HPDE6-E6E7 (cell line): Measurements from ENCODE around the gene SMOC1.

Source experiments
- DNase-seq: peaks from one replicate; pipeline ENCODE4 v3.0.0; 2011; ENCODE audit warnings: missing footprints; ENCODE audit errors: extremely low spot score

The SMOC1 gene, protein sequence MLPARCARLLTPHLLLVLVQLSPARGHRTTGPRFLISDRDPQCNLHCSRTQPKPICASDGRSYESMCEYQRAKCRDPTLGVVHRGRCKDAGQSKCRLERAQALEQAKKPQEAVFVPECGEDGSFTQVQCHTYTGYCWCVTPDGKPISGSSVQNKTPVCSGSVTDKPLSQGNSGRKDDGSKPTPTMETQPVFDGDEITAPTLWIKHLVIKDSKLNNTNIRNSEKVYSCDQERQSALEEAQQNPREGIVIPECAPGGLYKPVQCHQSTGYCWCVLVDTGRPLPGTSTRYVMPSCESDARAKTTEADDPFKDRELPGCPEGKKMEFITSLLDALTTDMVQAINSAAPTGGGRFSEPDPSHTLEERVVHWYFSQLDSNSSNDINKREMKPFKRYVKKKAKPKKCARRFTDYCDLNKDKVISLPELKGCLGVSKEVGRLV

DNA sequence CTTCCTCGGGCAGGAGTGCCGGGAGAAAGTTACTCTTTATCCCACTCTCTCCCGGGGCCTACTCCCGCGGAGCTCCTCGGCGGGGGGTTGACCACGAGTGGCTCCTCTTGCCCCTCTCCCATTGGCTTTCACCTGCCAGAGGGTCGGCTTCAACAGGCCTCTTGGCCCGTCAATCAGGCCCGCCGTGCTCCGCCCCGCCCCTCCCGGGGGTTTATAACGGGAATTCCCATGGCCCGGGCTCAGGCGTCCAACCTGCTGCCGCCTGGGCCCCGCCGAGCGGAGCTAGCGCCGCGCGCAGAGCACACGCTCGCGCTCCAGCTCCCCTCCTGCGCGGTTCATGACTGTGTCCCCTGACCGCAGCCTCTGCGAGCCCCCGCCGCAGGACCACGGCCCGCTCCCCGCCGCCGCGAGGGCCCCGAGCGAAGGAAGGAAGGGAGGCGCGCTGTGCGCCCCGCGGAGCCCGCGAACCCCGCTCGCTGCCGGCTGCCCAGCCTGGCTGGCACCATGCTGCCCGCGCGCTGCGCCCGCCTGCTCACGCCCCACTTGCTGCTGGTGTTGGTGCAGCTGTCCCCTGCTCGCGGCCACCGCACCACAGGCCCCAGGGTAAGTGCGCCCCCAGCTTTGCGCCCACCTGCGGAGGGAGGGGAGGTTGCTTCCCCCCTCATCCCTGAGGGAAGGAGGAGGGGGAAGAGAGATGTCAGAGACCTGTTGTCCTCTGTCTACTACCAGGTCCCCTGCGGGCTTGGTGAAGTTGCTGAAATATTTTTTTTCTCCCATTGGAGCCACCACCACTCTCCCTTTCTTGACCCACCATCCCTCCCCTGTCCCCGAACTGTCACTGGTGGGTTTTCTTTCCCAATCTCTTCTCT is at the start of gene SMOC1:
Gene SMOC1 (plus strand): TSS at position 242 of the 869 bp plus-strand sequence. CDS start 263 bp downstream, at position 505.
- peak; percentile 73 for DNase-seq

DNA sequence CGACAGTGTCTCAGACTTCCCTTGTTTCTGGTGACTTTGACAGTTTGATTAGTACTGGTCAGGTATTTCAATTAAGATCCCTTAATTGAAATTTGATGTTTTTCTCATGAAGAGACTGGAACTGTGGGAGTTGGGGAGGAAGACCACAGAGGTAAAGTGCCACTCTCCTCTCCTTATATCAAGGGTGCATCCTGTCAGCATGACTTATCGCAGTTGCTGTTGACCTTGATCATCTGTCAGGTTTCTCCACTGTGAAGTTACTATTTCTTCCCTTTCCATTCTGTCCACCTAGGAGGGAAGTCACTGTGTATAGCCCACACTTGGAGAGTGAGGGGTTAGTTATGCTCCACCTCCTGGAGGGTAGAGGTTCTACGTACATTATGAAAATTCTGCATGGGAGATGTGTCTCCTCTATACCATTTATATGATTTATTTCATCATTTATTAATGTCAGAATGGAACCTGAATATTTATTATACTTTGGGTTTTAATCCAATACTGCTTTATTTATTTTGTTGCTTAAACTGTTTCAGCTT is 40.3 kb upstream of the SMOC1 start:
- no peak for DNase-seq

DNA sequence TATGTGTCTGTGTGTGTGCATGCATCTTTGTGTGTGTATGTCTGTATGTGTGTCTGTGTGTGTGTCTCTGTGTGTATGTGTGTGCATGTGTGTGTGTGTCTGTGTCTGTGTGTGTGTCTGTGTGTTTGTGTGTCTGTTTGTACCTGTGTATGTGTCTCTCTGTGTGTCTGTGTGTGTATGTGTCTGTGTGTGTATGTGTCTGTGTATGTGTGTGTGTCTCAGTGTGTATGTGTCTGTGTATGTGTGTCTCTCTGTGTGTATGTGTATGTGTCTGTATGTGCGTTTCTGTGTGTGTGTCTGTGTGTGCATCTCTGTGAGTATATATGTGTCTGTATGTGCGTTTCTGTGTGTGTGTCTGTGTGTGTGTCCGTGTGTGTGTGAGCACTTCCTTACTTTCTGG is 39.6 kb upstream of the SMOC1 start:
- DNase-seq: no peak

DNA sequence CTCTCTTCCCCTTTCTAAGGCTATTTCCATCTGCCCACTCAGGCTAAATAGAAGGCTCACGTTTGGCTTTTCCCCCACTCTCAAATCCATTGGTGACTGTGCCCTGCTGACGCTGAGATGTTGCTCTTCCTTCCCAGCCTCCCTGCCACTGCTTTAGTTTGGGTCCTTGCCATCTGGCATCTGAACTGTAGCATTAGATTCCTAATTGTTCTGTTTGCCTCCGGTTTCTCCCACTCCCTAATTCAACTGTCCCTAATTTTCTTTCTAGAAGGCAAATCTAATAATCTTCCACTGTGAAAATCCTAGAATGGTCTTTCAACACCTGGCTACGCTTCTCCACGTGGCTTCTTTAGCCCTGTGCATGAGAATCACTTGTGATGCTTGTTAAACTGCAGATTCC is 37.6 kb upstream of the SMOC1 start:
- DNase-seq: no peak

DNA sequence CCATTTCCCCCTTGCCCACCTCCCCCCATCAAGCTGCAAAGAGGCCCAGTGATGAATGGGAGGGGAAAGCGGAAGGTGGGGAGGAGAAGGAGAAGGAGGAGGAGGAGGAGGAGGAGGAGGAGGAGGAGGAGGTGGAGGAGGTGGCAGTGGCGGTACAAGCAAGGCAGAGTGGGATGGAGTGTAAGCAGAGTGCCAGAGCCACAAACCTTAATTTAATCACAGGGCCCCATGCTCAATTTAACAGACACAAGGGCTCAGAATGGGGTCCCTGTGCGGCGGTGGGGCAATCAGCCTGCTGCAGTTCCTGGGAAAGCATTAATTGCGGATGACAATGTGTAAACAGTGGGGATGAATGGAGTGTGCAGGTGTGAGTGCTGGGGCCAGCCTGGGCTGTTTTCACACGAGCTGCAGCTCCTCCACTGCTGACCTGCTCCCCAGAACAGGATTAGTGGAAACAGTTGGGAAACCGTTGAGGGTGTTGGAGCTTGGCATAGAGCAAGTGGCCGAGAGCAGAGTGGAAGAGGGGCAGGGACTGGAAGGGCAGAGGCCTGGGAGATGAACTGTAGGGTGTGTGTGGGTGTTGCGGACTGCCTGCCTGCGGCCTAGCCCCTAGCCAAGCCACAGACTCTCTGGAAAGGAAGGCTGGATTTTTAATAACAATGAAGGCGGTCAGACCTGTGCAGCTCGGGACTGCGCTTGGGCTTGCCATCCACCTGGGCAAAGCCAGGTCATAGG is 36.4 kb upstream of the SMOC1 start:
- no peak for DNase-seq

DNA sequence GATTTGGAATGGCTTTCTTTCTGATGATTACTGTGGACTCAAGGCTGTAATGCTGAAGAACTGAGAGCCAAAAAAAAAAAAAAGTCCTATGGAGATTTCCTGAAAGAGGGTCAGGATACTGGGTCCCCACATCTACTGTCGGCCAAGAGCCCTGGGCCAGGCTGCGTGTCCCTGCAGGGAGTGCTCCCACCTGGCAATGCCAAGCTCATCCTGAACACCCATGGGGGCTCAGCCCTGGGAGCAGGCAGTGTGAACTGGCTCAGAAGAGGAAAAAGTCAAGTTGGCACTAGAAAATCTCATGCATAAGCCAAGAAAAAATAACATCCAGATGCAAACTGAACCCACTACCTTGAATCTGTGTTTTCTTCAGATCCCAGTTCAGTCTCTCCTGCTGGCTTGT is 35.0 kb upstream of the SMOC1 start:
- DNase-seq: no peak

DNA sequence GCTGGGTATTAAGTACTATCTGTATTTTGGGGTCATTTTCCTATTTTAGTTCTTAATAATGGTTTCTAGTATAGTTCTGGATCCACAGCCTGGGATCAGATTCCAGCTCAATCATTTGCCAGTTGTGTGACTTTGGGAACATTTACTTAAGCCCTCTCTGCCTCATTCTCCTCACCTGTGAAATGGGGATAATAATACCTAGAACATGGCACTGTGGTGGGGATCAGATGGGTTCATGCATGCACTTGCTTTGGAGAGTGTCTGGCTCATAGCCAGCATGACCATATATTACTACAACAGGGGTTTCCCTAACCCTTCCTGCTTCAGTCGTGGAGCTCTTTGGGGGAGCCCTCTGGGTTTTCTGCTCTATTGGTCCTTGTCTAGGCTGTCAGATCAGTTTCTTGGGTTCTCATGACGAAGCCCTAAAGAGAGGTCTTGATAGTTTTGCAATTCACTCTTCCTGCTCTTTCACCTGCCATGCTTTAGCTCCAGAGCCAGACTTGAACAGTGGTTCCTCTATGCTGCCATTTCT is 34.1 kb upstream of the SMOC1 start:
- DNase-seq: no peak

DNA sequence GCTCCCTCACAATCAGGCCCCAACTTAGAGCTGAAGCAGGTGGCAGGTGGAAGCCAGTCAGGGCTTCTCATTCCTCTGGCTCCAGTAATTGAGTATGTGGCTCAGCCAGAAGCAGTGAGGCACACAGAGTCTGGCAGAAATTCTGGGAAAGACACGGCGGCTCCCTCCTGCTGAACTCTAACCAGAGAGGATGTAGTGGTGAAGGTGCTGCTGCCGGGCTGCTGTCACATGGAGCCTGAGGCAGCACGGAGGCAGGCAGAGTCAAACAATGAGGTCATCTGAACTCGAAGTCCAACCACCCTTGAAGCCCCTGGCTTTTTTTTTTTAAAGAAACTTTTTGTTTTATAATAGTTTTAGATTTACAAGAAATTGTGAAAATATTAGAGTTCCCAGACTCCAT is 33.4 kb upstream of the SMOC1 start:
- no peak for DNase-seq

DNA sequence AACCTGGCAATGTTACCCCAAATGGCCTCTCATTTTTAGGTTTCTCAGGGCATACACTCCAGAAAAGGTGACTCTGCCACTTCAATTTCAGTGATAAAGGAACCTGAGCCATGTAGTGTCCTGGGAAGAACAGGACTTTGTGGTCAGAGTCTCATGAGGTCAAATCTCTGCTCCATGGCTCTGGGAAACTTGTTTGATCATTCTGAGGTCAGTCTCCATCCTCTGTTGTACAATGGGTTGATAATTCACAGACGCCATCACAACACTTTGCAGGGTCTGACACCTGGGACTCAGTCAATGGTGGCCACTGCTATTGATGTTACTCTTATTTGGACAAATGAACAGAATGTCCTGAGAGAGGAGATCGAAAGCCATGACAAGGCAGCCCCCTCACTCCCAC is 31.1 kb upstream of the SMOC1 start:
- no peak for DNase-seq

DNA sequence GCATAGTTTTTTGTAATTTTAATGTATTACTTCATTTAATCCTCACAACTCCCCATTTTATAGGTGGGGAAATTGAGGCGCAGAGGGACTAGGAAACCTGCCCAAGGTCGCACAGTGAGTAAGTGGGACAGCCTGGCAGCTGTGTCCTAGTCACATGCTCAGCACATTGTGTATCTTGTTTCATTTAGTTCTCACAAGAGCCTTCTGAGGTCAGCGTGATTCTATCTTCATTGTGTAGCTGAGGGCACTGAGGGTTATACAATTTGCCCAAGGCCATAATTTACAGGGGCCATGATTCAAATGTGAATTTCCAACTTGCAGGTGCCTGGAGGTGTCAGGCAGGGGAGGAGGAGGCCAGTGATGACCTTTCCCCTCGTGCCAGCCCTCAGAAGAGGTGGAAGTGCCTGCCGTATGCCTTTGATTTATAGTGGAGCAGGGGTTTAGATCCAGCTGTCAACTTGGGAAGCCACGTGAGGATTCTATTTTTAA is 30.3 kb upstream of the SMOC1 start:
- no peak for DNase-seq

DNA sequence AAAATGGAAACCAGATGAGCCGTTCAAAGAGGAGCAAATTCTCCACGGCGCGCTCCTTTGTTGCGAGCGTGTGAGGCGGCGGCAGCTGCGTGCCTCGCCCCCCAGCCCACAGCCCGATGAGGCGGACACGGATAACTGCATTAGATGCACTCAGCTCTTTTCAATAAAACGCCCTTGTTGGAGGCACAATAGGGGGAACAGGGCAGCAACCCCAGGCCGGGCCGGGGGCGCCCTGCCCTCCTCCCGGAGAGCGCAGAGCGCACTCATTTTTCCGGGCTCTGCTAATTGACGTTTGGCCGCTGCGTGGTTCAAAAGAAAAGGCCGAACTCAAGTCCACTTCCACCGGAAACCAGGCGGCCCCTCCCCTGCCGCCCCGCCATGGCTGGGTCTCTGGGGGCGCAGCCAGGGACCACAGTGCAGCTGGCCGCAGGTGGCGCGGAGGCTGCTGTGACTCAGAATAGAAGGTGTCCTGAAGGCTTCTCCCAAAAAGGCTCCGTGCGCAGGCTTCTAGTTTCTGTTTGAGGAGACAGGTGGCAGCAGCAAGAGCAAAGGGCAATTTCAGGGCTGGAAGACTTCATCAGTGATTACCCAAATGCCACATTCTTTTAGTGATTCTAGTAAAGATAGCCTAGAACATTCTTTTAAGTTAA is 29.0 kb upstream of the SMOC1 start:
- DNase-seq: no peak

DNA sequence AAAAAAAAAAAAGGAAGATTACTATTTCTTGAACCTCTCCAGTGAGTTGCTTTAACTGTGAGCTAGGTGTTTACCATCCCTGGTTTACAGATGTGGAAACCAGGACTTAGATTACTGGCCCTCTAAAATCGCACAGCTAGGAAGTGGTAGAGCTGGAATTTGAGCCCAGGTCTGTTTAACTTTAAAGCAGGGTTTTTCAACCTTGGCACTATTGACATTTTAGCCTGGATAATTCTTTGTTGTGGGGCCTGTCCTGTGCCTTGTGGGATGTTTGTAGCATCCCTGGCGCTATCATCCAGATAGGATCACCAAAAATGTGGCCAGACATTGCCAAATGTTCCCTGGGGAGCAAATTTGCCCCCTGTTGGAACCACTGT is 28.5 kb upstream of the SMOC1 start:
- DNase-seq: no peak

DNA sequence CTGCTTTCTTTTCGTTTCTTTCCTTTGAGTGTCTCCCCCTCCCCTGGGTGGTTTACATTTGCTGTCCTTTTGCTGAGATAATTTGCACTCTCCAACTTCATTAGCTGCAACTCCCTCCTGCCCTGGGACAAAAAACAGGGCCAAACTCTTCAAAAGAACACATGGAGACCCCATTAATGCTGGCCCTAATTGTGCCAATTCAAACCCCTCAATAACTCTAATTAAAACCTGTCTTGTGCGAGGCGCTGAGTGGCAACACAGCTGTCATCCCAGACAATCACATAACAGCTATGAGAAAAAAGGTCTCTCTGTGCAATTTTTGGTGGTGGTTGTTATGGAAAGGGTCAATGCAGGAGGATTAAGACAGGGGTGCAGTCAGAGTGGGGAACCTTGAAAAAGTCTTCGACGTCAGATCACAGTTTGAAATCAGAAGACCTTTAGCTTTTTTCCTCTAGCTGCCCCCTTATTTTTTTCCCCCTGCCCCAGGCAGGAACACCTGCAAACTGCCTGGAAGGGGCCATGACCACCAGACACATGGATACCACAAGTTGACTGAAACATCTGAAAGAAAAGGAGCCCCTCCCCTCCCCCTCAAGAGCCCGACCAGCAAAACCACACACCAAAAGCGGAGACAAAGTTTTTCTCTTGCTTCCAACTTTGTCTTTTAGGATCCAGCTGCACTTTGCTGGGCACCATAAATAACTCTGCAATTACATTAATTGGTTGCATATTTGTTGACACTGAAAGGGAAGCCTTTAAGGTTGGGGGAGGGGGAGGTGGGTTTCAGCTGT is 26.5 kb upstream of the SMOC1 start:
- no peak for DNase-seq

DNA sequence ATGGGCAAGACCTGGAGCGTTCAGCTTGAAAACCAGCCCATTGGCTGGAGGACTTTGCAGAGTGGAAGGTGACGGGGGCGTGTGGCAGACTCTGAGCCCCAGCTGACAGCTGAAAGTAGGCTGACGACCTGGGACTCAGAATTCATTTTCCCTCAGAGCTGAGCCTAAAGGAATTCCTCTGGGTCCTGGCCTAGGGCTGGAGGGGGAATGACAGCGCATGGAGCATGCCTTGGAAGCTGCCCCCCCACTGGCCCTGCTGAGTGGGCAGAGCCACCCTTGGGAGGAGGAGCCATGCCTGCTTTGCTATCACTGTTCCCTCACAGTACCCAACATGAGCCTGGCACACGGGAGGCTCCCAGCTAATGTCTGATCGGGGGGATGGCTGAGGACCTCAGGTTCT is 25.4 kb upstream of the SMOC1 start:
- DNase-seq: no peak

DNA sequence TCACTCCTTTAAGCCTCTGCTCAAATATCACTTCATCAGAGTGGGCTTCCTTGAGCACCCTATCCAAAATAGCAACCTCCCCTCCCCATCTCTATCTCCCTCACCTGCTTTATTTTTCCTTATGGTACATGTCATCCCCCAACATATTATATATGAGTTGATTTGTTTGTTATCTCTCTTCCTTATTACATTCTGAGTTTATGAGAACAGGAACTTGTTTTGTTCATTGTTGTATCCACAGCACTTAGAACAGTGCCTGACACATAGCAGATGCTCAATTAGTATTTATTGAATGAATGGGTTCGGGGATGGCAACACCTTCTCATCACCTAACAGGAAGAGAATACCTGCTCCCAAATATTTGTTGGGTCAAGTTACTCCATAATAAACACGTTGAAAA is 24.6 kb upstream of the SMOC1 start:
- no peak for DNase-seq

DNA sequence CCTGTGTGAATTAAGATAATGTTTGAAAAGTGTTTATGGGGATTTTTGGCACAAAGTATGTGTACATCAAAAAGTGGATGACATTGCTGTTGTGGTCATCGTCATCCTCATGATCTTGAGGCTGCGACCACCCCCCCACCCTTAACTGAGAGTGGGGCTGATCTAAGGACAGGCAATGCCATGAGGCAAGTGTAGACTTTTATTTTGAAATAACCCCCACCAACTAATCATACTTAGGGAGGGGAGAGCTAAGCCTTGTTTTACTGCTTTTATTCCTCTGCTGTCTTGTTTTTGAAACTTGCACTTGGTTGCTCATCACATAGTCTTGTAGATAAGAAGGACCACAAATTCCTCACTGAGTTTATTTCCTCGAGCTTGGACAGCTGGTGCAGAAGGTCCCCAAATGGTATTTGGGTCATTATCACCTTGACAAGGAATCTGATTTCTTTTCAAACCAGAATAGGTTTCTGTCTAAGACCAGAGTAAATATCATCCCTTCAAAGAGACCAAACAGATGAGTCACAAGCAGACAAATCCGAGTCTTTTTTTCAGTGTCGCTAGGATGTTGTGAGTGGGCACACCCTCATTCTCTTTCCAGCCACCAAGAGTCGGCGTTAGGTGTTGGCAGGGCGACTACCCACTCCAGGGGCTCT is 23.9 kb upstream of the SMOC1 start:
- no peak for DNase-seq

DNA sequence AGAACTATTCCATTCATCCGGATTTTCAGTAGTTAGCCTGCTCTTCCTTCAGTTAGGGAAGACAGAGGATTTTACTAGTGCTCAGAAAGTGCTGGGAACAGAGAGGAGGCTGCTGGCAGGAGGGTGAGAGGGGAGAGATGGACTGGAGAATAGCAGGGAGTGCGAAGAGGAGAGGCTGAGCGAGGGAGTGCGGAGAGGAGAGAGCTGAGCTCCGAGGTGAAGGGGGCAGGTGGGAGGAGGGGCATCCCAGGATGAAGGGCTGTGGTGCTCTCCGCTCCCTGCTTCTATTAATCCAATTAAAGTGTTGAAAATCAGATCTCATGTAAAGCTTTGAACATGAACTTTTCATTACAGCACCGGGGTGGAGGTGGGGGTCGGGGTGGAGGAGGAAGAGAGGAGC is 20.4 kb upstream of the SMOC1 start:
- DNase-seq: no peak

DNA sequence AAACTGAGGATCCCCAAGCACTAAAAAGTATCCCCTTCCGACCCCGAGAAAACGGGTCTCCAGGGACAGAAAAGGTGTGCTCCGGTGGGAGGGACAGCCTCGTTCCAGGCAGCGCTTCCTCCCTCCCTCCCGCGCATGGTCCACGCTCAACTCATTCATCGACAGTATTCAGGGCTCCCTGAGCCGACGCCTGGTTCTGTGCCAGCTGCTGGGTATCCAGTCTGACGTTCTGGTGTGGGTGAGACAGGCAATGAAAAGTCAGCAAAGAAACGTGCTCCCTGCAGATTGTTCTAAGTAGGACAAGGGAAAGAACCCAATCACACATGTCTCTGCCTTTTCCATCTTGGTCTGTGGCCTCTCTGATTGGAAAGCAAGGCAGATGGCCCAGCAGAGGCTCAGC is 19.6 kb upstream of the SMOC1 start:
- no peak for DNase-seq

DNA sequence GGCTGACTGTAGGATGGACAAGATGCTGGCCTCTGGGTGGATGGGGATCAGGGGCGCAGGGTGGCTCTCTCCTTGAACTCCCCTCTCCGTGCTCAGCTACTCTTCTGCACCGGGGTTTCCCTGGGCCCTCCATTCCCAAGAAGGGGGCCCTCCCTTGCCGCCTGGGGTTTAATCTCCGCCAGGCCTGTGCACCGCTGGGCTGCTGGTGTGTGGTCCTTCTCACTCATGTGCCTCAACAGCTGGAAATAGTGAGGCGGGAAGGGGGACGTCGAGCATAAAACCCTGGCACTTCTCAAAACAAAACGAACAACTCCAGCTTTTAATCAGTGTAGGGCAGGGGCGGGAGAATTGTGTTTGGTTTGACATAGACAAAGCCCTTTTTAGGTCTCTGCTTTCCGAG is 19.0 kb upstream of the SMOC1 start:
- no peak for DNase-seq
